HCT116 (cell line): Measurements from ENCODE around the gene SGMS1. TPM values are rescaled to one million over a fixed set of nuclear protein-coding genes. Genes with fewer than 3 reads are reported as not detected.

Source experiments
- ATAC-seq: fragments of 200-7000 bp; cut with Tn5 transposase; 2 replicates; pipeline ENCODE4 v1.9.1; 2020; ENCODE audit warnings: mild to moderate bottlenecking, moderate library complexity
- BruUV-seq: library from RNA; stranded (reverse); fragments of 400-500 nt; replicated peaks from 2 replicates; lab custom pipeline; 2021; lab: Mats Ljungman, UMichigan
- CTCF ChIA-PET: fragments of 300-600 bp; sonication (Branson Sonifier 250); formaldehyde crosslinking; loops from one replicate; lab custom pipeline; 2021; ENCODE audit warnings: antibody characterized with exemption; lab: Charles Lee
- POLR2A ChIA-PET: fragments of 300-600, 350-600 bp; sonication (Branson Sonifier 250); formaldehyde crosslinking; loops from one replicate; lab custom pipeline; 2021; ENCODE audit warnings: antibody characterized with exemption; lab: Charles Lee
- RAD21 ChIA-PET, 2 experiments: fragments of 300-600 bp; sonication (Branson Sonifier 250); formaldehyde crosslinking; loops; one replicate each; lab custom pipeline; 2023; ENCODE audit warnings: low total read pairs in 2 of 2; ENCODE audit not compliant: uncharacterized antibody in 2 of 2, unreplicated experiment in 2 of 2, low non-redundant PET in 1 of 2; lab: Charles Lee
- DNase-seq: peaks from one replicate; pipeline ENCODE4 v3.0.0-alpha.2; 2010; ENCODE audit warnings: low read depth, low spot score
- H2AFZ ChIP-seq: fragments of 200-600 bp; shearing (Covaris generic), sonication (generic); 2 replicates; pipeline ENCODE4 v1.6.1; 2017; ENCODE audit warnings: low read depth, mixed run types, mixed read lengths, antibody characterized with exemption, low read length; ENCODE audit not compliant: poor library complexity, severe bottlenecking
- H3K27ac ChIP-seq: 2 replicates; pipeline ENCODE4 v1.5.1; 2012; ENCODE audit warnings: low read depth, low read length
- H3K27me3 ChIP-seq: fragments of 200-600 bp; sonication (generic); 2 replicates; pipeline ENCODE4 v1.6.1; 2016; ENCODE audit warnings: mixed run types, low read length, mixed read lengths; ENCODE audit not compliant: insufficient read depth
- H3K36me3 ChIP-seq, 2 experiments: fragments of 200-500 bp in 1 of 2; fragments of 200-600 bp in 1 of 2; sonication (Bioruptor generic) in 1 of 2; sonication (generic) in 1 of 2; 2 replicates each; pipeline versions ENCODE4 v1.5.1 to v1.6.1; 2014 to 2016; ENCODE audit warnings: low read length in 2 of 2, inconsistent platforms in 1 of 2, mixed read lengths in 1 of 2, mixed run types in 1 of 2; ENCODE audit not compliant: insufficient read depth in 2 of 2, control insufficient read depth in 1 of 2
- H3K4me1 ChIP-seq, 2 experiments: fragments of 200-600 bp in 1 of 2; sonication (generic) in 1 of 2; 2 replicates each; pipeline versions ENCODE4 v1.5.1 to v1.6.1; 2012 to 2017; ENCODE audit warnings: low read length in 2 of 2, inconsistent platforms in 1 of 2, mild to moderate bottlenecking in 1 of 2, mixed read lengths in 1 of 2, mixed run types in 1 of 2, moderate library complexity in 1 of 2; ENCODE audit not compliant: insufficient read depth in 2 of 2, control insufficient read depth in 1 of 2
- H3K4me2 ChIP-seq: fragments of 200-600 bp; sonication (generic); 2 replicates; pipeline ENCODE4 v1.6.1; 2017; ENCODE audit warnings: mixed run types, low read length, mixed read lengths
- H3K4me3 ChIP-seq, 2 experiments: fragments of 200-600 bp in 1 of 2; sonication (generic) in 1 of 2; replicated peaks in 1 of 2; 2 replicates each; pipeline ENCODE4 v1.5.1; 2011 to 2016; ENCODE audit warnings: low read length in 2 of 2, control low read depth in 1 of 2, low read depth in 1 of 2, mild to moderate bottlenecking in 1 of 2, mixed read lengths in 1 of 2, mixed run types in 1 of 2
- H3K79me2 ChIP-seq: fragments of 200-600 bp; sonication (generic); 2 replicates; pipeline ENCODE4 v1.6.1; 2017; ENCODE audit warnings: mild to moderate bottlenecking, mixed run types, low read length, moderate library complexity, mixed read lengths; ENCODE audit not compliant: insufficient read depth
- H3K9ac ChIP-seq: fragments of 200-600 bp; sonication (generic); 2 replicates; pipeline ENCODE4 v1.6.1; 2016; ENCODE audit warnings: low read length, mixed read lengths
- H3K9me2 ChIP-seq: fragments of 200-600 bp; sonication (generic), shearing (Covaris generic); 2 replicates; pipeline ENCODE4 v1.6.1; 2017; ENCODE audit warnings: mixed run types, mild to moderate bottlenecking, moderate library complexity; ENCODE audit not compliant: insufficient read depth
- H3K9me3 ChIP-seq, 2 experiments: fragments of 200-500 bp in 1 of 2; fragments of 200-600 bp in 1 of 2; sonication (Bioruptor generic) in 1 of 2; sonication (generic) in 1 of 2; 2 replicates each; pipeline ENCODE4 v1.6.1; 2014 to 2017; ENCODE audit warnings: low read length in 2 of 2, mixed read lengths in 2 of 2, inconsistent platforms in 1 of 2, low read depth in 1 of 2, mild to moderate bottlenecking in 1 of 2, mixed run types in 1 of 2, moderate library complexity in 1 of 2; ENCODE audit not compliant: control insufficient read depth in 1 of 2, insufficient read depth in 1 of 2
- H4K20me1 ChIP-seq: fragments of 200-600 bp; sonication (generic), shearing (Covaris generic); 2 replicates; pipeline ENCODE4 v1.6.1; 2017; ENCODE audit warnings: mixed run types, mild to moderate bottlenecking, moderate library complexity; ENCODE audit not compliant: insufficient read depth
- CBX3 ChIP-seq: IDR thresholded peaks from 2 replicates; pipeline ENCODE4 v1.6.1; 2012; ENCODE audit warnings: low read depth
- CEBPB ChIP-seq: IDR thresholded peaks from 2 replicates; pipeline ENCODE4 v1.6.1; 2012; ENCODE audit warnings: low read depth
- EGR1 ChIP-seq: IDR thresholded peaks from 2 replicates; pipeline ENCODE4 v1.6.1; 2012; ENCODE audit warnings: low read depth
- ELF1 ChIP-seq: IDR thresholded peaks from 2 replicates; pipeline ENCODE4 v1.6.1; 2012; ENCODE audit warnings: low read depth, borderline replicate concordance
- EZH2 ChIP-seq: fragments of 200-600 bp; sonication (generic); IDR thresholded peaks from 2 replicates; pipeline ENCODE4 v1.6.1; 2017; ENCODE audit warnings: antibody characterized with exemption, mixed run types
- EZH2phosphoT487 ChIP-seq: fragments of 200-600 bp; IDR thresholded peaks from 2 replicates; pipeline ENCODE4 v1.6.1; 2018; ENCODE audit warnings: antibody characterized with exemption, borderline replicate concordance
- FOSL1 ChIP-seq: IDR thresholded peaks from 2 replicates; pipeline ENCODE4 v1.6.1; 2012; ENCODE audit warnings: low read depth
- JUND ChIP-seq: IDR thresholded peaks from 2 replicates; pipeline ENCODE4 v1.6.1; 2012
- POLR2A ChIP-seq: IDR thresholded peaks from 2 replicates; pipeline ENCODE4 v1.7.0; 2011; ENCODE audit warnings: borderline replicate concordance; ENCODE audit not compliant: insufficient read depth, insufficient read length; ENCODE audit errors: extremely low read depth
- RAD21 ChIP-seq: IDR thresholded peaks from 2 replicates; pipeline ENCODE4 v1.6.1; 2012; ENCODE audit warnings: low read depth, mild to moderate bottlenecking
- SIN3A ChIP-seq: IDR thresholded peaks from 2 replicates; pipeline ENCODE4 v1.6.1; 2012; ENCODE audit warnings: low read depth
- SP1 ChIP-seq: IDR thresholded peaks from 2 replicates; pipeline ENCODE4 v1.6.1; 2012; ENCODE audit warnings: low read depth
- SRF ChIP-seq: IDR thresholded peaks from 2 replicates; pipeline ENCODE4 v1.6.1; 2012; ENCODE audit warnings: low read depth
- YY1 ChIP-seq: IDR thresholded peaks from 2 replicates; pipeline ENCODE4 v1.6.1; 2011; ENCODE audit warnings: low read length, low read depth, moderate library complexity, mild to moderate bottlenecking; ENCODE audit not compliant: insufficient replicate concordance; ENCODE audit errors: extremely low read depth
- ZFX ChIP-seq: fragments of 450-650 bp; IDR thresholded peaks from 2 replicates; pipeline ENCODE4 v1.6.1; 2017
- ZNF274 ChIP-seq: fragments of 200-500 bp; sonication (Bioruptor generic); IDR thresholded peaks from 2 replicates; pipeline ENCODE4 v1.6.1; 2014; ENCODE audit warnings: mild to moderate bottlenecking, low read depth, low read length, inconsistent platforms
- intact Hi-C: fragments of 100-400 bp; cut with micrococcal nuclease; formaldehyde crosslinking; loops from 2 replicates; pipeline ENCODE4 v1.10.0; 2022
- total RNA-seq: library from RNA; stranded (reverse); gene quantifications from one replicate; pipeline ENCODE4 v1.2.1, GENCODE V29; 2021; ENCODE audit not compliant: unreplicated experiment
- TF ChIP-seq, protein P1 (sequence below): IDR thresholded peaks from 2 replicates; pipeline ENCODE4 v1.6.1; 2012; ENCODE audit warnings: low read depth
- TF ChIP-seq, protein P2 (sequence below): IDR thresholded peaks from 2 replicates; pipeline ENCODE4 v1.6.1; 2011; ENCODE audit warnings: mild to moderate bottlenecking, low read length, moderate library complexity; ENCODE audit not compliant: insufficient replicate concordance; ENCODE audit errors: extremely low read depth
- TF ChIP-seq, protein P3 (sequence below): IDR thresholded peaks from 2 replicates; pipeline ENCODE4 v1.6.1; 2012
- TF ChIP-seq, protein P4 (sequence below): IDR thresholded peaks from 2 replicates; pipeline ENCODE4 v1.6.1; 2012

Gene SGMS1
- total RNA-seq, 1 experiment from 2014 or later = 29.1 TPM

DNA sequence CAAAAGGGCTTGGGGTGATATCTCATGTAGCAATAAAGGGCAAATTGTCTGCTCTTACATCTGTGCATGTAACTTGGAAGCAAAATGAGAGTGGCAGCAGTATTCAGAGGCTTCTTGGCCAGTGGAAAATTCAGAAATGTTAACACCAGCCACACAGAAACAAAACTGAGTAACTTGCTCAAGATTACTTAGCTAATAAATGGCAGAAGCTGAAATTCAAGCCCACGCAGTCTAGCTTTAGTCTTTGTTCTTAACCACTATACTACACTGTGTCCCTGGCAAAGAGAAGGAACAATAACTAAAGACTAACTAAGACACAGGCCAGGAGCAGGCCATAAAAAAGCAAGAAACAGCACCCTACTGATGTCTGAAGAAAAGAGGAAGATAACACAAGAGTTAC lies 186.5 kb downstream of the SGMS1 start (continued):
- TF ChIP-seq, protein P1, sequence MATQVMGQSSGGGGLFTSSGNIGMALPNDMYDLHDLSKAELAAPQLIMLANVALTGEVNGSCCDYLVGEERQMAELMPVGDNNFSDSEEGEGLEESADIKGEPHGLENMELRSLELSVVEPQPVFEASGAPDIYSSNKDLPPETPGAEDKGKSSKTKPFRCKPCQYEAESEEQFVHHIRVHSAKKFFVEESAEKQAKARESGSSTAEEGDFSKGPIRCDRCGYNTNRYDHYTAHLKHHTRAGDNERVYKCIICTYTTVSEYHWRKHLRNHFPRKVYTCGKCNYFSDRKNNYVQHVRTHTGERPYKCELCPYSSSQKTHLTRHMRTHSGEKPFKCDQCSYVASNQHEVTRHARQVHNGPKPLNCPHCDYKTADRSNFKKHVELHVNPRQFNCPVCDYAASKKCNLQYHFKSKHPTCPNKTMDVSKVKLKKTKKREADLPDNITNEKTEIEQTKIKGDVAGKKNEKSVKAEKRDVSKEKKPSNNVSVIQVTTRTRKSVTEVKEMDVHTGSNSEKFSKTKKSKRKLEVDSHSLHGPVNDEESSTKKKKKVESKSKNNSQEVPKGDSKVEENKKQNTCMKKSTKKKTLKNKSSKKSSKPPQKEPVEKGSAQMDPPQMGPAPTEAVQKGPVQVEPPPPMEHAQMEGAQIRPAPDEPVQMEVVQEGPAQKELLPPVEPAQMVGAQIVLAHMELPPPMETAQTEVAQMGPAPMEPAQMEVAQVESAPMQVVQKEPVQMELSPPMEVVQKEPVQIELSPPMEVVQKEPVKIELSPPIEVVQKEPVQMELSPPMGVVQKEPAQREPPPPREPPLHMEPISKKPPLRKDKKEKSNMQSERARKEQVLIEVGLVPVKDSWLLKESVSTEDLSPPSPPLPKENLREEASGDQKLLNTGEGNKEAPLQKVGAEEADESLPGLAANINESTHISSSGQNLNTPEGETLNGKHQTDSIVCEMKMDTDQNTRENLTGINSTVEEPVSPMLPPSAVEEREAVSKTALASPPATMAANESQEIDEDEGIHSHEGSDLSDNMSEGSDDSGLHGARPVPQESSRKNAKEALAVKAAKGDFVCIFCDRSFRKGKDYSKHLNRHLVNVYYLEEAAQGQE = no peak
- TF ChIP-seq, protein P2, sequence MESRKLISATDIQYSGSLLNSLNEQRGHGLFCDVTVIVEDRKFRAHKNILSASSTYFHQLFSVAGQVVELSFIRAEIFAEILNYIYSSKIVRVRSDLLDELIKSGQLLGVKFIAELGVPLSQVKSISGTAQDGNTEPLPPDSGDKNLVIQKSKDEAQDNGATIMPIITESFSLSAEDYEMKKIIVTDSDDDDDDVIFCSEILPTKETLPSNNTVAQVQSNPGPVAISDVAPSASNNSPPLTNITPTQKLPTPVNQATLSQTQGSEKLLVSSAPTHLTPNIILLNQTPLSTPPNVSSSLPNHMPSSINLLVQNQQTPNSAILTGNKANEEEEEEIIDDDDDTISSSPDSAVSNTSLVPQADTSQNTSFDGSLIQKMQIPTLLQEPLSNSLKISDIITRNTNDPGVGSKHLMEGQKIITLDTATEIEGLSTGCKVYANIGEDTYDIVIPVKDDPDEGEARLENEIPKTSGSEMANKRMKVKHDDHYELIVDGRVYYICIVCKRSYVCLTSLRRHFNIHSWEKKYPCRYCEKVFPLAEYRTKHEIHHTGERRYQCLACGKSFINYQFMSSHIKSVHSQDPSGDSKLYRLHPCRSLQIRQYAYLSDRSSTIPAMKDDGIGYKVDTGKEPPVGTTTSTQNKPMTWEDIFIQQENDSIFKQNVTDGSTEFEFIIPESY = no peak
- TF ChIP-seq SIN3A = no peak
- TF ChIP-seq EGR1 = no peak
- no peak for TF ChIP-seq RAD21

DNA sequence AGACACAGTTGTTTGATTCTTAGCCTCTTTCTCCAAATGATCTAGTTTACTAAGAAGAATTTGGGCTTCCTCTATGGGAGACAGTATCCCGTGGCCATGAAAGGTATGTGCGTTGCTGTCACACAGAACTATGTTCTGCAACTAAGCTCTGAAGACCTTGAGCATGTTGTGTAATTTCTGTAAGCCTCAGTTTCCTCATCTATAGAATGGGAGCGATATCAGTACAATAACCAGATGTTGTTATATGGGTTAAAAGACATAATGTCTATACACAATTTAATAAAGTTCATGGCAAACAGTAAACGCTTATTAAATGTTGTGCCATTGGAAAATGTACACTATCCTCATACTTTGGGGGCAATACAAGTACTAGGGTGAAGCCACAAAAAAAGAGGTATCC lies 187.0 kb downstream of the SGMS1 start:
- H3K4me3 ChIP-seq = no peak overlapping the region
- ATAC-seq = no peak
- POLR2A ChIA-PET = no interaction called here
- intact Hi-C loops = no loop called here
- no peaks in the 10 kb centered on the region for H3K9me3 ChIP-seq
- H3K4me1 ChIP-seq = no peaks in the 10 kb centered on the region
- no peaks in the 10 kb centered on the region for H3K36me3 ChIP-seq
- H3K9me2 ChIP-seq = no peaks in the 10 kb centered on the region
- no peak for DNase-seq
- no peaks in the 10 kb centered on the region for H3K79me2 ChIP-seq
- no peaks in the 10 kb centered on the region for H3K27me3 ChIP-seq
- BruUV-seq = no TSS peak
- no peak overlapping the region for H3K4me2 ChIP-seq
- no peak overlapping the region for H2AFZ ChIP-seq
- H3K27ac ChIP-seq = no peak overlapping the region
- CTCF ChIA-PET = no interaction called here
- H3K9ac ChIP-seq = no peak overlapping the region
- RAD21 ChIA-PET = no interaction called here
- 0 out of 2 replicates have a peak, but pooled peaks cover 4% of the 10 kb centered on the region for H4K20me1 ChIP-seq
- no peak for TF ChIP-seq JUND
- TF ChIP-seq, protein P3, sequence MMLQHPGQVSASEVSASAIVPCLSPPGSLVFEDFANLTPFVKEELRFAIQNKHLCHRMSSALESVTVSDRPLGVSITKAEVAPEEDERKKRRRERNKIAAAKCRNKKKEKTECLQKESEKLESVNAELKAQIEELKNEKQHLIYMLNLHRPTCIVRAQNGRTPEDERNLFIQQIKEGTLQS = no peak
- no peak for TF ChIP-seq YY1
- TF ChIP-seq, protein P4, sequence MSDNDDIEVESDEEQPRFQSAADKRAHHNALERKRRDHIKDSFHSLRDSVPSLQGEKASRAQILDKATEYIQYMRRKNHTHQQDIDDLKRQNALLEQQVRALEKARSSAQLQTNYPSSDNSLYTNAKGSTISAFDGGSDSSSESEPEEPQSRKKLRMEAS = no peak
- no peak for TF ChIP-seq RAD21
- no peak for TF ChIP-seq ZFX
- no peak for TF ChIP-seq EGR1
- TF ChIP-seq SRF = no peak
- no peak for TF ChIP-seq CBX3
- TF ChIP-seq CEBPB = no peak
- no peak for TF ChIP-seq SIN3A
- TF ChIP-seq FOSL1 = no peak
- TF ChIP-seq, protein P2 = no peak
- no peak for TF ChIP-seq SP1
- no peak for TF ChIP-seq POLR2A
- TF ChIP-seq ZNF274 = no peak
- no peak for TF ChIP-seq EZH2
- no peak for TF ChIP-seq ELF1
- no peak for TF ChIP-seq EZH2phosphoT487
